NCI-H2171 (cell line): ENCODE measurements around the gene KANK2.
"Not testable (repeated sequence)": the region's sequence is repeated elsewhere in the genome, so short reads cannot be mapped to it uniquely, and the experiment has no call there.

Source experiments
- DNase-seq: peaks from one replicate; lab custom pipeline; 2025; lab: John Stamatoyannopoulos, UW

KANK2 gene

GRCh38 chr19:11172576-11172975 lies 24.8 kb downstream of the KANK2 start:
- no peak for DNase-seq

- DNase-seq = no peak
Observed at GRCh38 chr19:11171144-11171543, 26.2 kb downstream of the KANK2 start.

GRCh38 chr19:11169896-11170678 lies 27.3 kb downstream of the KANK2 start:
- DNase-seq = no peak

- DNase-seq = no peak
Observed at GRCh38 chr19:11168568-11168967, 28.8 kb downstream of the KANK2 start.

- no peak for DNase-seq
Observed at GRCh38 chr19:11166281-11167142, 30.8 kb downstream of the KANK2 start.

- no peak for DNase-seq
Observed at GRCh38 chr19:11165486-11166030, 31.8 kb downstream of the KANK2 start.

GRCh38 chr19:11164879-11165406 lies 32.4 kb downstream of the KANK2 start:
- DNase-seq = no peak

- no peak for DNase-seq
Observed at GRCh38 chr19:11164296-11164695, 33.0 kb downstream of the KANK2 start.

GRCh38 chr19:11160440-11160768 lies 36.9 kb downstream of the KANK2 start:
- not testable (repeated sequence) for DNase-seq

GRCh38 chr19:11159598-11160439 lies 37.5 kb downstream of the KANK2 start:
- DNase-seq = no peak

- peak; percentile 96 for DNase-seq
Observed at GRCh38 chr19:11155373-11156120, 41.8 kb downstream of the KANK2 start, which contains the start of gene SPC24. Gene SPC24 (minus strand): TSS chr19:11155782. CDS start chr19:11155776, 6 bp downstream.

GRCh38 chr19:11154683-11155047 lies 42.7 kb downstream of the KANK2 start:
- no peak for DNase-seq

- no peak for DNase-seq
Observed at GRCh38 chr19:11152318-11153062, 44.9 kb downstream of the KANK2 start.

- no peak for DNase-seq
Observed at GRCh38 chr19:11151181-11151580, 46.2 kb downstream of the KANK2 start.

- DNase-seq = no peak
Observed at GRCh38 chr19:11148001-11148400, 49.3 kb downstream of the KANK2 start.

GRCh38 chr19:11145536-11145924 lies 51.8 kb downstream of the KANK2 start:
- DNase-seq = no peak

GRCh38 chr19:11142528-11143171 lies 54.7 kb downstream of the KANK2 start:
- DNase-seq = no peak

GRCh38 chr19:11141937-11142527 lies 55.3 kb downstream of the KANK2 start:
- DNase-seq = no peak

- no peak for DNase-seq
Observed at GRCh38 chr19:11140896-11141295, 56.4 kb downstream of the KANK2 start.
